GM12892 (cell line): ENCODE results near the gene PCDHA1.

ENCODE experiments used
- POLR2AphosphoS5 ChIP-seq: IDR thresholded peaks from 2 replicates; pipeline ENCODE4 v1.6.1; 2011; ENCODE audit warnings: low read depth, low read length, control low read depth
- TAF1 ChIP-seq: IDR thresholded peaks from 2 replicates; pipeline ENCODE4 v1.6.1; 2011; ENCODE audit warnings: low read depth, mild to moderate bottlenecking, control low read depth, low read length, borderline replicate concordance

GRCh38 chr5:140801494-140801841 lies 15.5 kb downstream of the PCDHA1 start:
- TF ChIP-seq POLR2AphosphoS5 (no peak), TAF1 (no peak)
